ENCODE data around the gene PRRC2B. TPM values are rescaled to one million over a fixed set of nuclear protein-coding genes. Genes with fewer than 3 reads are reported as not detected.

The PRRC2B gene
- total and polyA plus RNA-seq, 2 experiments from 2014 or later = 45.0 to 193 TPM

DNA sequence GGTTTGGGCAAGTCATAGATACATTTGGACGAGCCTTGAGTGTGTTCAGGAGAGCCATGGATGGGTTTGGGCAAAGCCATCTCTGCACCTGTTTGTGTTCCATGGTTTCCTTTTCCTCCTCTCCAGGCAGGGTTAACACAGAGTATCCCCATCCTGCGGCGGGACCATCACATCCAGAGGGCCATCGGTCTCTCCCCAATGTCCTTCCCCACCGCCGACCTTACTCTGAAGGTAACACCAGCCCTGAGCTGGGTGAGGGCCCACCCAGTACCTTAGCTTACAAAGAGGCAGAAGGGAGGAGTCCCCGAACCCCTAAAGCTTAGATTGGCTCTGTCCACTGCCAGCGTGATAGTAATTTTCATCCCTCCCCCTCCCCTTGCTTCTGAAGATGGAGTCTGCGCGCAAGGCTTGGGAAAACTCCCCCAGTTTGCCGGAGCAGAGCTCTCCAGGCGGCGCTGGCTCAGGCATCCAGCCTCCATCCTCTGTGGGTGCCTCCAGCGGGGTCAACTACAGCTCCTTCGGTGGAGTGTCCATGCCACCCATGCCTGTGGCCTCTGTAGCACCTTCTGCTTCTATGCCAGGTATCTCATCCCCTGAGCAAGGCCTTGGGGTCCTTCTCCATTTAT lies 90.8 kb downstream of the PRRC2B start:
- no peak for TF ChIP-seq ZNF331 (CRISPR knock-in tag; IDR thresholded peaks at IDR 0.05; ENCODE audit: low read depth)
- no peak for TF ChIP-seq STAT1 (IDR thresholded peaks at IDR 0.05; ENCODE audit: unreplicated experiment)
- Mint-ChIP-seq H3K4me3 (no peak overlapping the region), H3K27me3 (ENCODE audit: insufficient read depth, low read depth, poor library complexity) (peaks cover 28% of the 10 kb centered on the region), H3K27ac (peak overlapping the region; percentile 86; the same call in 1 of the 2 replicates), H3K36me3 (ENCODE audit: low read depth) (peaks cover 99% of the 10 kb centered on the region), H3K9me3 (no peaks in the 10 kb centered on the region), H3K4me1 (no peaks in the 10 kb centered on the region; the same call in 2 of the 3 replicates)
- DNase-seq (ENCODE audit: low spot score) (no peak), ATAC-seq (no peak)
- H3F3A ChIP-seq (replicated peaks; ENCODE audit: low read depth) = peaks cover 31% of the 10 kb centered on the region
- H3K4me2 ChIP-seq = no peak overlapping the region
- H3K27me3 ChIP-seq (ENCODE audit: insufficient read depth) = no peaks in the 10 kb centered on the region
- no peak overlapping the region for H2AFZ ChIP-seq
- H3K27ac ChIP-seq (ENCODE audit: low read depth) = no peak overlapping the region
- no peaks in the 10 kb centered on the region for H3K4me1 ChIP-seq (ENCODE audit: insufficient read depth)
- peaks cover 60% of the 10 kb centered on the region for H3K36me3 ChIP-seq (ENCODE audit: insufficient read depth)
- H3K9me2 ChIP-seq (ENCODE audit: insufficient read depth) = no peaks in the 10 kb centered on the region
- peaks cover 15% of the 10 kb centered on the region for H3K79me2 ChIP-seq (replicated peaks; ENCODE audit: insufficient read depth)
- H3K4me3 ChIP-seq = no peak overlapping the region
- peaks cover 4% of the 10 kb centered on the region for H4K20me1 ChIP-seq (replicated peaks; ENCODE audit: insufficient read depth)

DNA sequence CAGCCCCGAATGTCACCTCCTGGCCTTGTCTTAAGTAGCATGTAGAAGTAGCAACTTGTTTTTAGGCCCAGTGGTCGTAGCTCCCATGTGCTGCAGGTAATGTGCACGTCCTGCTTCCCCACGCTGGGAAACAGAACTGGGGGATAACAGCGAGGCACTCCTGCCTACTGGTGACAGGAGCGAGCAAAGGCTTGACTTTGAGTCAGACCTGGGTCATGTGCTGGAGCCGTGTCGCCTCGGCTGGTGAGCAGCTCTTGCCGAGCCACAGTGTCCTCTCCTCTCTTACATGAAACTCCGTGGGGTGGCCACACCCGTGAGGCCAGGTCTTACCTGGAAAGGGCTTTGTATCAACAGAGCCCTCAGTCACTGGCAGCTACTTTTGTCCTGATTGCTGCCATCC lies 91.3 kb downstream of the PRRC2B start:
- H3K27ac ChIP-seq (ENCODE audit: low read depth) = no peak overlapping the region
- DNase-seq (ENCODE audit: low spot score) = no peak
- no peaks in the 10 kb centered on the region for H3K9me3 Mint-ChIP-seq
- ATAC-seq = no peak
- peaks cover 33% of the 10 kb centered on the region for H3F3A ChIP-seq (replicated peaks; ENCODE audit: low read depth)
- no peaks in the 10 kb centered on the region for H3K4me1 ChIP-seq (ENCODE audit: insufficient read depth)
- no peaks in the 10 kb centered on the region; the same call in 2 of the 3 replicates for H3K4me1 Mint-ChIP-seq
- peaks cover 60% of the 10 kb centered on the region for H3K36me3 ChIP-seq (ENCODE audit: insufficient read depth)
- H3K4me2 ChIP-seq = no peak overlapping the region
- H3K27me3 Mint-ChIP-seq (ENCODE audit: insufficient read depth, low read depth, poor library complexity) = peaks cover 33% of the 10 kb centered on the region
- H3K9me2 ChIP-seq (ENCODE audit: insufficient read depth) = no peaks in the 10 kb centered on the region
- no peak overlapping the region for H3K27ac Mint-ChIP-seq
- H2AFZ ChIP-seq = no peak overlapping the region
- no peaks in the 10 kb centered on the region for H3K27me3 ChIP-seq (ENCODE audit: insufficient read depth)
- no peak overlapping the region for H3K4me3 ChIP-seq
- no peak overlapping the region for H3K4me3 Mint-ChIP-seq
- peaks cover 99% of the 10 kb centered on the region for H3K36me3 Mint-ChIP-seq (ENCODE audit: low read depth)
- peaks cover 4% of the 10 kb centered on the region for H4K20me1 ChIP-seq (replicated peaks; ENCODE audit: insufficient read depth)
- peaks cover 10% of the 10 kb centered on the region for H3K79me2 ChIP-seq (replicated peaks; ENCODE audit: insufficient read depth)
- TF ChIP-seq EZH2 (IDR thresholded peaks at IDR 0.05; ENCODE audit: low read depth, unreplicated experiment) = no peak
- no peak for TF ChIP-seq STAT1 (IDR thresholded peaks at IDR 0.05; ENCODE audit: unreplicated experiment)
- TF ChIP-seq, protein P1, sequence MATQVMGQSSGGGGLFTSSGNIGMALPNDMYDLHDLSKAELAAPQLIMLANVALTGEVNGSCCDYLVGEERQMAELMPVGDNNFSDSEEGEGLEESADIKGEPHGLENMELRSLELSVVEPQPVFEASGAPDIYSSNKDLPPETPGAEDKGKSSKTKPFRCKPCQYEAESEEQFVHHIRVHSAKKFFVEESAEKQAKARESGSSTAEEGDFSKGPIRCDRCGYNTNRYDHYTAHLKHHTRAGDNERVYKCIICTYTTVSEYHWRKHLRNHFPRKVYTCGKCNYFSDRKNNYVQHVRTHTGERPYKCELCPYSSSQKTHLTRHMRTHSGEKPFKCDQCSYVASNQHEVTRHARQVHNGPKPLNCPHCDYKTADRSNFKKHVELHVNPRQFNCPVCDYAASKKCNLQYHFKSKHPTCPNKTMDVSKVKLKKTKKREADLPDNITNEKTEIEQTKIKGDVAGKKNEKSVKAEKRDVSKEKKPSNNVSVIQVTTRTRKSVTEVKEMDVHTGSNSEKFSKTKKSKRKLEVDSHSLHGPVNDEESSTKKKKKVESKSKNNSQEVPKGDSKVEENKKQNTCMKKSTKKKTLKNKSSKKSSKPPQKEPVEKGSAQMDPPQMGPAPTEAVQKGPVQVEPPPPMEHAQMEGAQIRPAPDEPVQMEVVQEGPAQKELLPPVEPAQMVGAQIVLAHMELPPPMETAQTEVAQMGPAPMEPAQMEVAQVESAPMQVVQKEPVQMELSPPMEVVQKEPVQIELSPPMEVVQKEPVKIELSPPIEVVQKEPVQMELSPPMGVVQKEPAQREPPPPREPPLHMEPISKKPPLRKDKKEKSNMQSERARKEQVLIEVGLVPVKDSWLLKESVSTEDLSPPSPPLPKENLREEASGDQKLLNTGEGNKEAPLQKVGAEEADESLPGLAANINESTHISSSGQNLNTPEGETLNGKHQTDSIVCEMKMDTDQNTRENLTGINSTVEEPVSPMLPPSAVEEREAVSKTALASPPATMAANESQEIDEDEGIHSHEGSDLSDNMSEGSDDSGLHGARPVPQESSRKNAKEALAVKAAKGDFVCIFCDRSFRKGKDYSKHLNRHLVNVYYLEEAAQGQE (IDR thresholded peaks at IDR 0.05; ENCODE audit: unreplicated experiment) = no peak
- no peak for TF ChIP-seq JUNB (IDR thresholded peaks at IDR 0.05; ENCODE audit: unreplicated experiment)
- TF ChIP-seq, protein P2, sequence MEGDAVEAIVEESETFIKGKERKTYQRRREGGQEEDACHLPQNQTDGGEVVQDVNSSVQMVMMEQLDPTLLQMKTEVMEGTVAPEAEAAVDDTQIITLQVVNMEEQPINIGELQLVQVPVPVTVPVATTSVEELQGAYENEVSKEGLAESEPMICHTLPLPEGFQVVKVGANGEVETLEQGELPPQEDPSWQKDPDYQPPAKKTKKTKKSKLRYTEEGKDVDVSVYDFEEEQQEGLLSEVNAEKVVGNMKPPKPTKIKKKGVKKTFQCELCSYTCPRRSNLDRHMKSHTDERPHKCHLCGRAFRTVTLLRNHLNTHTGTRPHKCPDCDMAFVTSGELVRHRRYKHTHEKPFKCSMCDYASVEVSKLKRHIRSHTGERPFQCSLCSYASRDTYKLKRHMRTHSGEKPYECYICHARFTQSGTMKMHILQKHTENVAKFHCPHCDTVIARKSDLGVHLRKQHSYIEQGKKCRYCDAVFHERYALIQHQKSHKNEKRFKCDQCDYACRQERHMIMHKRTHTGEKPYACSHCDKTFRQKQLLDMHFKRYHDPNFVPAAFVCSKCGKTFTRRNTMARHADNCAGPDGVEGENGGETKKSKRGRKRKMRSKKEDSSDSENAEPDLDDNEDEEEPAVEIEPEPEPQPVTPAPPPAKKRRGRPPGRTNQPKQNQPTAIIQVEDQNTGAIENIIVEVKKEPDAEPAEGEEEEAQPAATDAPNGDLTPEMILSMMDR (conservative IDR thresholded peaks at IDR 0.05; ENCODE audit: low read depth in 2 of 2) = no peak
- TF ChIP-seq, protein P3, sequence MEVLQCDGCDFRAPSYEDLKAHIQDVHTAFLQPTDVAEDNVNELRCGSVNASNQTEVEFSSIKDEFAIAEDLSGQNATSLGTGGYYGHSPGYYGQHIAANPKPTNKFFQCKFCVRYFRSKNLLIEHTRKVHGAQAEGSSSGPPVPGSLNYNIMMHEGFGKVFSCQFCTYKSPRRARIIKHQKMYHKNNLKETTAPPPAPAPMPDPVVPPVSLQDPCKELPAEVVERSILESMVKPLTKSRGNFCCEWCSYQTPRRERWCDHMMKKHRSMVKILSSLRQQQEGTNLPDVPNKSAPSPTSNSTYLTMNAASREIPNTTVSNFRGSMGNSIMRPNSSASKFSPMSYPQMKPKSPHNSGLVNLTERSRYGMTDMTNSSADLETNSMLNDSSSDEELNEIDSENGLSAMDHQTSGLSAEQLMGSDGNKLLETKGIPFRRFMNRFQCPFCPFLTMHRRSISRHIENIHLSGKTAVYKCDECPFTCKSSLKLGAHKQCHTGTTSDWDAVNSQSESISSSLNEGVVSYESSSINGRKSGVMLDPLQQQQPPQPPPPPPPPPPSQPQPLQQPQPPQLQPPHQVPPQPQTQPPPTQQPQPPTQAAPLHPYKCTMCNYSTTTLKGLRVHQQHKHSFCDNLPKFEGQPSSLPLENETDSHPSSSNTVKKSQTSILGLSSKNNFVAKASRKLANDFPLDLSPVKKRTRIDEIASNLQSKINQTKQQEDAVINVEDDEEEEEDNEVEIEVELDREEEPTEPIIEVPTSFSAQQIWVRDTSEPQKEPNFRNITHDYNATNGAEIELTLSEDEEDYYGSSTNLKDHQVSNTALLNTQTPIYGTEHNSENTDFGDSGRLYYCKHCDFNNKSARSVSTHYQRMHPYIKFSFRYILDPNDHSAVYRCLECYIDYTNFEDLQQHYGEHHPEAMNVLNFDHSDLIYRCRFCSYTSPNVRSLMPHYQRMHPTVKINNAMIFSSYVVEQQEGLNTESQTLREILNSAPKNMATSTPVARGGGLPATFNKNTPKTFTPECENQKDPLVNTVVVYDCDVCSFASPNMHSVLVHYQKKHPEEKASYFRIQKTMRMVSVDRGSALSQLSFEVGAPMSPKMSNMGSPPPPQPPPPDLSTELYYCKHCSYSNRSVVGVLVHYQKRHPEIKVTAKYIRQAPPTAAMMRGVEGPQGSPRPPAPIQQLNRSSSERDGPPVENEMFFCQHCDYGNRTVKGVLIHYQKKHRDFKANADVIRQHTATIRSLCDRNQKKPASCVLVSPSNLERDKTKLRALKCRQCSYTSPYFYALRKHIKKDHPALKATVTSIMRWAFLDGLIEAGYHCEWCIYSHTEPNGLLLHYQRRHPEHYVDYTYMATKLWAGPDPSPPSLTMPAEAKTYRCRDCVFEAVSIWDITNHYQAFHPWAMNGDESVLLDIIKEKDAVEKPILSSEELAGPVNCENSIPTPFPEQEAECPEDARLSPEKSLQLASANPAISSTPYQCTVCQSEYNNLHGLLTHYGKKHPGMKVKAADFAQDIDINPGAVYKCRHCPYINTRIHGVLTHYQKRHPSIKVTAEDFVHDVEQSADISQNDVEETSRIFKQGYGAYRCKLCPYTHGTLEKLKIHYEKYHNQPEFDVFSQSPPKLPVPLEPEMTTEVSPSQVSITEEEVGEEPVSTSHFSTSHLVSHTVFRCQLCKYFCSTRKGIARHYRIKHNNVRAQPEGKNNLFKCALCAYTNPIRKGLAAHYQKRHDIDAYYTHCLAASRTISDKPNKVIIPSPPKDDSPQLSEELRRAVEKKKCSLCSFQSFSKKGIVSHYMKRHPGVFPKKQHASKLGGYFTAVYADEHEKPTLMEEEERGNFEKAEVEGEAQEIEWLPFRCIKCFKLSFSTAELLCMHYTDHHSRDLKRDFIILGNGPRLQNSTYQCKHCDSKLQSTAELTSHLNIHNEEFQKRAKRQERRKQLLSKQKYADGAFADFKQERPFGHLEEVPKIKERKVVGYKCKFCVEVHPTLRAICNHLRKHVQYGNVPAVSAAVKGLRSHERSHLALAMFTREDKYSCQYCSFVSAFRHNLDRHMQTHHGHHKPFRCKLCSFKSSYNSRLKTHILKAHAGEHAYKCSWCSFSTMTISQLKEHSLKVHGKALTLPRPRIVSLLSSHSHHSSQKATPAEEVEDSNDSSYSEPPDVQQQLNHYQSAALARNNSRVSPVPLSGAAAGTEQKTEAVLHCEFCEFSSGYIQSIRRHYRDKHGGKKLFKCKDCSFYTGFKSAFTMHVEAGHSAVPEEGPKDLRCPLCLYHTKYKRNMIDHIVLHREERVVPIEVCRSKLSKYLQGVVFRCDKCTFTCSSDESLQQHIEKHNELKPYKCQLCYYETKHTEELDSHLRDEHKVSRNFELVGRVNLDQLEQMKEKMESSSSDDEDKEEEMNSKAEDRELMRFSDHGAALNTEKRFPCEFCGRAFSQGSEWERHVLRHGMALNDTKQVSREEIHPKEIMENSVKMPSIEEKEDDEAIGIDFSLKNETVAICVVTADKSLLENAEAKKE (CRISPR knock-in tag; IDR thresholded peaks at IDR 0.05) = no peak
- TF ChIP-seq, protein P4, sequence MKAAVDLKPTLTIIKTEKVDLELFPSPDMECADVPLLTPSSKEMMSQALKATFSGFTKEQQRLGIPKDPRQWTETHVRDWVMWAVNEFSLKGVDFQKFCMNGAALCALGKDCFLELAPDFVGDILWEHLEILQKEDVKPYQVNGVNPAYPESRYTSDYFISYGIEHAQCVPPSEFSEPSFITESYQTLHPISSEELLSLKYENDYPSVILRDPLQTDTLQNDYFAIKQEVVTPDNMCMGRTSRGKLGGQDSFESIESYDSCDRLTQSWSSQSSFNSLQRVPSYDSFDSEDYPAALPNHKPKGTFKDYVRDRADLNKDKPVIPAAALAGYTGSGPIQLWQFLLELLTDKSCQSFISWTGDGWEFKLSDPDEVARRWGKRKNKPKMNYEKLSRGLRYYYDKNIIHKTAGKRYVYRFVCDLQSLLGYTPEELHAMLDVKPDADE (IDR thresholded peaks at IDR 0.05) = no peak
